MM.1S (cell line): ENCODE results near the gene ACOXL.

Experiments
- EZH2 ChIP-seq: fragments of 300-600 bp; sonication (generic); optimal IDR thresholded peaks from 2 replicates; pipeline ENCODE3; 2017; ENCODE audit warnings: low read depth, mild to moderate bottlenecking, antibody characterized with exemption, low read length, mixed read lengths
- TF ChIP-seq, protein P1 (sequence below): fragments of 300-600 bp; sonication (generic); IDR thresholded peaks from 2 replicates; pipeline ENCODE4 v1.5.1; 2016; ENCODE audit warnings: antibody characterized with exemption, low read length, mixed read lengths

DNA sequence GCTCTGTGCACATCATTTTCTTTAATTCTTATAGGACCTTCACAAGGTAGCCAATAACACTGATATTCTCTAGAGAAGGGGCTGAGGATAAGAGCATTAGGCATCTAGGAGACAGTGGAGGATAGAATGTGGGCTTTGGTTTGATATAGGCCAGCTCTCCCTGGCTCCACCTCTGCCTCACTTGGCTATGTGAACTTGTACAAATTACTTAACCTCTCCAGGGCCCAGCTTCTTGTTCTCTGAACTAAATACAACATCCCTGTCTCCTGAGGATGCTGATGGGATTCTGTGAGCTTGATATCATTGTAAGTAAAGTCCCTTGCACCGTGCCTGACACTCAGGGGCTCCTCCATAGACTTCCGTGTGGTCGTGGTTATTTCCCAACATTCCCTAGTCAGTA is 87.3 kb downstream of the ACOXL start:
- TF ChIP-seq, protein P1, sequence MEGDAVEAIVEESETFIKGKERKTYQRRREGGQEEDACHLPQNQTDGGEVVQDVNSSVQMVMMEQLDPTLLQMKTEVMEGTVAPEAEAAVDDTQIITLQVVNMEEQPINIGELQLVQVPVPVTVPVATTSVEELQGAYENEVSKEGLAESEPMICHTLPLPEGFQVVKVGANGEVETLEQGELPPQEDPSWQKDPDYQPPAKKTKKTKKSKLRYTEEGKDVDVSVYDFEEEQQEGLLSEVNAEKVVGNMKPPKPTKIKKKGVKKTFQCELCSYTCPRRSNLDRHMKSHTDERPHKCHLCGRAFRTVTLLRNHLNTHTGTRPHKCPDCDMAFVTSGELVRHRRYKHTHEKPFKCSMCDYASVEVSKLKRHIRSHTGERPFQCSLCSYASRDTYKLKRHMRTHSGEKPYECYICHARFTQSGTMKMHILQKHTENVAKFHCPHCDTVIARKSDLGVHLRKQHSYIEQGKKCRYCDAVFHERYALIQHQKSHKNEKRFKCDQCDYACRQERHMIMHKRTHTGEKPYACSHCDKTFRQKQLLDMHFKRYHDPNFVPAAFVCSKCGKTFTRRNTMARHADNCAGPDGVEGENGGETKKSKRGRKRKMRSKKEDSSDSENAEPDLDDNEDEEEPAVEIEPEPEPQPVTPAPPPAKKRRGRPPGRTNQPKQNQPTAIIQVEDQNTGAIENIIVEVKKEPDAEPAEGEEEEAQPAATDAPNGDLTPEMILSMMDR = no peak
- TF ChIP-seq EZH2 = no peak
